ENCODE measurements around the gene CEP63.
A peak's percentile ranks its signal among the peaks of the same experiment; 100 is the strongest.

Gene CEP63

GRCh38 chr3:134610432-134611385, 124.9 kb downstream of the CEP63 start:
- DNase-seq: no peak

- DNase-seq: no peak
Measured at GRCh38 chr3:134611516-134611915, 125.7 kb downstream of the CEP63 start.

GRCh38 chr3:134613006-134613520, 127.2 kb downstream of the CEP63 start:
- no peak for DNase-seq

- DNase-seq: no peak
Measured at GRCh38 chr3:134614955-134615354, 129.1 kb downstream of the CEP63 start.

DNA sequence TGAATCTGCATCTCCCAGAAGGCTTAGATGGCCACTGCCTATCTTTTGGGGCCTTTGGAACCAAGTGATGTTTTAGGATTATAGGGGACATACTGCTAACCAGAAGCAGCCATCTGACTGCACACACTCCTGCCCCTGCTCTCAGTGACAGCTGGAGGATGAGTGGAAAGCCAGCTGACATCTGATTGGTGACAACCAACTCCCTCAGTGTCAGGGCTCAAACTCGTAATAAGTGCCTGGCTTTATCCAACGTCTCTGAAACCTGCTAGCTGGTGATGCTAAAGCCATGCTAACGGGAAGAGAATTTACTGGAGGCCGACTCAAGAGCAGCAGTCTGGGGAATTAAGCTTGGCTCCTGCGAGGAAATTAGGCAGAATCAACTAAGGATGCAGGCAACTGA, 129.9 kb downstream of the CEP63 start:
- DNase-seq: no peak

DNA sequence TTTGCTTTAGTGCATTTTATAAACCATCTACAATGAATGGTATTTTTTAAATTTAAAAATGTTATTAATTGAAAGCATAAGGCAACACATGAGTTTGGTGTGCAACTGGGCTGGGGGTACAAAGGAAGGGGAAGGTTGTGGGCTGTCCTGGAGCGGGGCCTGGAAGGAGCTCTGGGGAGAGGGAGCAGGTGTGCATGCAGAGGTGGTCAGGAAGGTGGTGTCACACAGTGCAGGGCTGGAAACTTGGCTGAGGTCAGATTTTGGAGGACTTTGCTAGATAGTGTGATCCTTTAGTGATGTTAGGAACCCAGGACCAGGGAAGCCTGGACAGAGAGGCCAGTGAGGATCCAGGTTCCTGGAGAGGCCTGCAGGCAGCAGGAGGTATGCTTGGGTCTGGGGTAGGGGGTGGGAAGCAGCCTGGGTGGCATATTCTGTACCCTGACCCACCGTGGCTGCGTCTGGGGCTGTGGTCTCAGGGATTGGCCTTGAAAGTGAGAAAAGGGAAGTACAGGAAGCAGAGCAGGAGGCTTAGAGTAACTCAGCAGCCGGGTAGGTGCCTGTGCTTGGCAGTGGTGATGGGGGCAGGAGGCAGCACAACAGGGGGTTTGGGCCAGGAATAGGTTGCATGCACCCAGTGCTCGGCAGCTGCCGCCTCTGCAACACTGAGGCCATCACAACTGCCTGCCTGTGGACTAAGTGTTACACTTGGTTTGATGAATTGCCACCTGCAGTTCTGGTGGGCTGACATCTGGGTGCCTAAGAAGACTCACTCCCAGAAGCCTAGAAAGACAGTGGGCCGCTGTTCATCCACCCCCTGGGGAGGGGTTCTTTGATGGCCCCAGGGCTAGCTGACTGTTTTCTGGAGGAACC, 132.0 kb downstream of the CEP63 start:
- no peak for DNase-seq

- no peak for DNase-seq
Measured at GRCh38 chr3:134618478-134619300, 132.8 kb downstream of the CEP63 start.

DNA sequence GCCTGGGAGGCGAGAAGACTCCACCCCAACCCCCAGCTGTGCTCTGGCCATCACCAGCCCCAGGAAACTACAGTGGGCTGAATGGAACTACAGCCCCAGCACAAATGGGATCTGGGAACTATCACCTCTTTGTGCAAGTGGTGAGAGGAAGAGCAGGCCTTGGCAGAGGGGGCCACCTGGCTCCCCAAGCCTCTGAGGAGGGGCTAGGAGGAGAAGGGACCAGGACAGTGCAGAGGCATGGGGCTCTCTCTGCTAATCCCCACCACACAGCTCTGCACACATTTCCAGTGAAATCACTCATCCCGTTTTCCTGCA, 133.4 kb downstream of the CEP63 start:
- no peak for DNase-seq

GRCh38 chr3:134619884-134620445, 134.1 kb downstream of the CEP63 start:
- DNase-seq: no peak

- no peak for DNase-seq
Measured at GRCh38 chr3:134620476-134621115, 134.7 kb downstream of the CEP63 start.

DNA sequence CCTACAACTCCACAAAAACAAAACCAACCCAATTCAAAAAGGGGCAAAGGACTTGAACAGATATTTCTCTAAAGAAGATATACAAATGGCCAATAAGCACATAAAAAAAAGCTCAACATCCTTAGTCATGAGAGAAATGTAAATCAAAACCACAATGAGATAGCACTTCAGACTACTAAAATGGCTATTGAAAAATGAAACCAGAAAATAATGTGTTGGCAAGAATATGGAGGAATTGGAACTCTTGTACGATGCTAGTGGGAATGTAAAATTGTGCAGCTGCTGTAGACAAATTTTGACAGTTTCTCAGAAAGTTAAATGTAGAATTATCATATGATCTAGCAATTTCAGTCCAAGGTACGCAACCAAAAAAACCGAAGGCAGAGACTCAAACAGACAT, 136.0 kb downstream of the CEP63 start:
- peak; percentile 28 for DNase-seq

- DNase-seq: no peak
Measured at GRCh38 chr3:134622806-134623365, 137.0 kb downstream of the CEP63 start.

DNA sequence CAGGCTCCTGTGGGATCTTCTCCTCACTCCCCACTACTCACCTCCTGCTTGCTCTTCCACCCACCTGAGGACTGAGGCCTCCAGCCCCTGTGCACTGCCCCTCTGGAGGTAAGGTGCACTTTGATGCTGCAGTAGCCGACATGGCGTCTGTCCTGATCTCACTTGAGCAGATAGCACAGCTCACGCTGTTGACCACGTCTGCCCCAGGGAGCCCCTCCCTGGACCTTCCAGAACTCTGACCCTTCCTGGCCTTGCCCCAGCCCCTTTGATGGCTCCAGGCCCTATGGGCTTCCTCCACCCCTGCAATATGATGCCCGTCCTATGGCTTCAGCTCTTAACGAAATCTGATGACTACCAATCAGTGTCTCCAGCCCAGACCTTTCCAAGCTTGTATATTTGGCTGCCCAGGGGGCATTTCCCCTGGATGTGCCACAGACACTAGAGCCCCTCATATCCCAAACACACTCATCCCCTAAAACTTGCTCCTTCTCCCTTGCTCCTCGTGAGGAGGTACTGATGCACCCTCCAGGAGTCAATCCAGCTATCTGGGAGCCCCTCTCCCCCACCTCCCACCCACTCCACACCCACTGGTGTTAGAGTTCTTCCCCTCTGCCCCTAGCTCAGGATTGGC, 137.9 kb downstream of the CEP63 start:
- no peak for DNase-seq
